CD14-positive monocyte (primary cell): Measurements from ENCODE around the gene IKZF4. TPM values are rescaled to one million over a fixed set of nuclear protein-coding genes. Genes with fewer than 3 reads are reported as not detected.
A peak's percentile ranks its signal among the peaks of the same experiment; 100 is the strongest.

Source experiments
- DNase-seq, 3 donors: peaks; one replicate each; pipeline ENCODE4 v3.0.0-alpha.2; 2011 to 2022
- H2AFZ ChIP-seq: 2 replicates; pipeline ENCODE4 v1.6.0; 2012; ENCODE audit warnings: mild to moderate bottlenecking, low read depth, low read length, inconsistent platforms; ENCODE audit not compliant: insufficient read depth, poor library complexity, severe bottlenecking
- H3K27ac ChIP-seq, 2 donors: 1 replicate in 1 of 2; 2 replicates in 1 of 2; pipeline ENCODE4 v1.5.1; 2012 to 2013; ENCODE audit warnings: low read length in 2 of 2, control low read depth in 1 of 2, inconsistent platforms in 1 of 2, low read depth in 1 of 2, mild to moderate bottlenecking in 1 of 2
- H3K27me3 ChIP-seq, 2 donors: one replicate each; pipeline versions ENCODE4 v1.6.0 to v1.6.1; 2011 to 2013; ENCODE audit warnings: low read length in 2 of 2; ENCODE audit not compliant: control insufficient read depth in 2 of 2, insufficient read depth in 2 of 2
- H3K36me3 ChIP-seq, 2 donors: replicated peaks in 1 of 2; 1 replicate in 1 of 2; 2 replicates in 1 of 2; pipeline versions ENCODE4 v1.5.1 to v1.6.1; 2012 to 2013; ENCODE audit warnings: low read length in 2 of 2, control low read depth in 1 of 2, inconsistent platforms in 1 of 2, mild to moderate bottlenecking in 1 of 2; ENCODE audit not compliant: insufficient read depth in 2 of 2, control insufficient read depth in 1 of 2
- H3K4me1 ChIP-seq, 2 donors: 1 replicate in 1 of 2; 2 replicates in 1 of 2; pipeline versions ENCODE4 v1.5.1 to v1.6.1; 2012 to 2013; ENCODE audit warnings: low read length in 2 of 2, control low read depth in 1 of 2, inconsistent platforms in 1 of 2, mild to moderate bottlenecking in 1 of 2, moderate library complexity in 1 of 2; ENCODE audit not compliant: insufficient read depth in 2 of 2, control insufficient read depth in 1 of 2
- H3K4me2 ChIP-seq: replicated peaks from 2 replicates; pipeline ENCODE3; 2012; ENCODE audit warnings: low read length, moderate library complexity, mild to moderate bottlenecking; ENCODE audit not compliant: poor library complexity, severe bottlenecking; ENCODE audit errors: extremely low read depth
- H3K4me3 ChIP-seq, 3 experiments: fragments of 200-600 bp in 1 of 3; sonication (generic) in 1 of 3; replicated peaks in 1 of 3; 1 replicate in 2 of 3; 2 replicates in 1 of 3; pipeline ENCODE4 v1.5.1; 2011 to 2013; ENCODE audit warnings: low read length in 3 of 3, mild to moderate bottlenecking in 3 of 3, control low read depth in 2 of 3, low read depth in 2 of 3, inconsistent platforms in 1 of 3, moderate library complexity in 1 of 3
- H3K79me2 ChIP-seq: 2 replicates; pipeline ENCODE4 v1.6.0; 2012; ENCODE audit warnings: mild to moderate bottlenecking, control low read depth, inconsistent platforms, low read length, moderate library complexity; ENCODE audit not compliant: insufficient read depth
- H3K9ac ChIP-seq: 2 replicates; pipeline ENCODE4 v1.6.0; 2017; ENCODE audit warnings: low read length, mild to moderate bottlenecking; ENCODE audit not compliant: insufficient read depth, poor library complexity, severe bottlenecking
- H3K9me3 ChIP-seq, 2 donors: replicated peaks in 1 of 2; 1 replicate in 1 of 2; 2 replicates in 1 of 2; pipeline versions ENCODE4 v1.5.1 to v1.6.1; 2012 to 2013; ENCODE audit warnings: low read length in 2 of 2, control low read depth in 1 of 2; ENCODE audit not compliant: control insufficient read depth in 1 of 2, insufficient read depth in 1 of 2
- H4K20me1 ChIP-seq: 2 replicates; pipeline ENCODE4 v1.6.0; 2012; ENCODE audit warnings: mild to moderate bottlenecking, low read length, control low read depth, moderate library complexity; ENCODE audit not compliant: insufficient read depth
- H3K27ac Mint-ChIP-seq, 7 donors: one replicate each; pipeline ENCODE4 v1.8.0; 2020; ENCODE audit warnings: mild to moderate bottlenecking in 7 of 7, mixed read lengths in 7 of 7, moderate library complexity in 6 of 7, inconsistent platforms in 2 of 7
- H3K27me3 Mint-ChIP-seq, 3 donors: one replicate each; pipeline ENCODE4 v1.8.0; 2021 to 2022; ENCODE audit warnings: low read depth in 3 of 3, mild to moderate bottlenecking in 3 of 3, mixed read lengths in 3 of 3, moderate library complexity in 3 of 3, inconsistent platforms in 1 of 3
- H3K36me3 Mint-ChIP-seq, 2 donors: one replicate each; pipeline ENCODE4 v1.8.0; 2020; ENCODE audit warnings: mixed read lengths in 2 of 2, inconsistent platforms in 1 of 2, mild to moderate bottlenecking in 1 of 2
- H3K4me1 Mint-ChIP-seq: one replicate; pipeline ENCODE4 v1.8.0; 2020; ENCODE audit warnings: mild to moderate bottlenecking, mixed read lengths
- H3K4me3 Mint-ChIP-seq, 2 donors: one replicate each; pipeline ENCODE4 v1.8.0; 2020; ENCODE audit warnings: mild to moderate bottlenecking in 2 of 2, mixed read lengths in 2 of 2, moderate library complexity in 1 of 2
- H3K9me3 Mint-ChIP-seq, 7 donors: one replicate each; pipeline ENCODE4 v1.8.0; 2020 to 2022; ENCODE audit warnings: mixed read lengths in 7 of 7, mild to moderate bottlenecking in 6 of 7, moderate library complexity in 6 of 7, inconsistent platforms in 2 of 7
- WGBS: methylation state at CpG from one replicate; pipeline ENCODE4 v1.1.5; 2013; ENCODE audit warnings: missing lambda C conversion rate; ENCODE audit not compliant: insufficient coverage; 5-methylcytosine and 5-hydroxymethylcytosine counted together
- intact Hi-C, 2 donors: fragments of 100-400 bp; cut with micrococcal nuclease; formaldehyde crosslinking; loops; one replicate each; pipeline versions ENCODE4 v1.15.0 to v1.15.1; 2023
- polyA plus RNA-seq, 3 donors: library from polyadenylated mRNA; depleted of rRNA in 1 of 3; unstranded in 2 of 3; stranded (reverse) in 1 of 3; fragments of 300-500 nt in 2 of 3; fragments of >200 nt in 1 of 3; fragmentation: Illumina TruSeq in 2 of 3; gene quantifications; 1 replicate in 2 of 3; 2 replicates in 1 of 3; pipeline ENCODE4 v1.2.3, GENCODE V29; 2012 to 2021
- TF ChIP-seq, protein P1 (sequence below): fragments of 200-600 bp; IDR thresholded peaks from one replicate; pipeline ENCODE4 v1.8.0; 2022; ENCODE audit warnings: antibody characterized with exemption, mild to moderate bottlenecking

The IKZF4 gene
- polyA plus RNA-seq, 3 donors, result 0.09 to 4.9 (median 1.3) TPM

- H3K27ac ChIP-seq, result no peak overlapping the region
- Mint-ChIP-seq H3K9me3 (peaks cover 0 to 2% (median 0%) of the 10 kb centered on the region in 7 donors), H3K27ac (no peak overlapping the region), H3K4me3 (no peak overlapping the region), H3K36me3 (peaks cover 31 to 37% of the 10 kb centered on the region in 2 donors), H3K4me1 (peaks cover 14% of the 10 kb centered on the region), H3K27me3 (no peaks in the 10 kb centered on the region)
- intact Hi-C loops, result loop anchor here (2.0 to 5.0 kb wide), 6 partner anchors 43 to 313 kb away; partner anchors contain the start of genes RPL41 (in 2 of the 2), SUOX (in 2 of the 2), ZC3H10 (in 2 of the 2) and CD63 (in 1 of the 2)
- H4K20me1 ChIP-seq, result peaks cover 17% of the 10 kb centered on the region
- no peaks in the 10 kb centered on the region for H3K27me3 ChIP-seq
- no peak overlapping the region for H3K4me2 ChIP-seq
- peaks cover 14 to 18% of the 10 kb centered on the region in 2 donors for H3K4me1 ChIP-seq
- peaks cover 17 to 26% of the 10 kb centered on the region in 2 donors for H3K36me3 ChIP-seq
- no CpG with 5 or more reads among the region's 1 CpG for WGBS
- H3K79me2 ChIP-seq, result peaks cover 19% of the 10 kb centered on the region
- no peak overlapping the region for H3K4me3 ChIP-seq
- H2AFZ ChIP-seq, result no peak overlapping the region
- DNase-seq, result no peak
- TF ChIP-seq, protein P1, sequence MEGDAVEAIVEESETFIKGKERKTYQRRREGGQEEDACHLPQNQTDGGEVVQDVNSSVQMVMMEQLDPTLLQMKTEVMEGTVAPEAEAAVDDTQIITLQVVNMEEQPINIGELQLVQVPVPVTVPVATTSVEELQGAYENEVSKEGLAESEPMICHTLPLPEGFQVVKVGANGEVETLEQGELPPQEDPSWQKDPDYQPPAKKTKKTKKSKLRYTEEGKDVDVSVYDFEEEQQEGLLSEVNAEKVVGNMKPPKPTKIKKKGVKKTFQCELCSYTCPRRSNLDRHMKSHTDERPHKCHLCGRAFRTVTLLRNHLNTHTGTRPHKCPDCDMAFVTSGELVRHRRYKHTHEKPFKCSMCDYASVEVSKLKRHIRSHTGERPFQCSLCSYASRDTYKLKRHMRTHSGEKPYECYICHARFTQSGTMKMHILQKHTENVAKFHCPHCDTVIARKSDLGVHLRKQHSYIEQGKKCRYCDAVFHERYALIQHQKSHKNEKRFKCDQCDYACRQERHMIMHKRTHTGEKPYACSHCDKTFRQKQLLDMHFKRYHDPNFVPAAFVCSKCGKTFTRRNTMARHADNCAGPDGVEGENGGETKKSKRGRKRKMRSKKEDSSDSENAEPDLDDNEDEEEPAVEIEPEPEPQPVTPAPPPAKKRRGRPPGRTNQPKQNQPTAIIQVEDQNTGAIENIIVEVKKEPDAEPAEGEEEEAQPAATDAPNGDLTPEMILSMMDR, result no peak
- no peak overlapping the region for H3K9ac ChIP-seq
- no peaks in the 10 kb centered on the region for H3K9me3 ChIP-seq
Observed at GRCh38 chr12:56040151-56040550, 19.3 kb downstream of the IKZF4 start.

GRCh38 chr12:56040963-56041551 lies 20.2 kb downstream of the IKZF4 start:
- Histone ChIP-seq H3K79me2 (peaks cover 19% of the 10 kb centered on the region), H3K27ac (peak overlapping the region; percentile 27 to 97), H3K9ac (peak overlapping the region; percentile 4), H3K27me3 (no peaks in the 10 kb centered on the region), H4K20me1 (peaks cover 17% of the 10 kb centered on the region), H2AFZ (peak overlapping the region; percentile 78), H3K4me3 (peak overlapping the region; percentile 20 to 95 (median 22)), H3K36me3 (peaks cover 18 to 31% of the 10 kb centered on the region in 2 donors), H3K9me3 (no peaks in the 10 kb centered on the region), H3K4me2 (peak overlapping the region; percentile 75), H3K4me1 (peaks cover 14 to 18% of the 10 kb centered on the region in 2 donors)
- Mint-ChIP-seq H3K4me1 (peaks cover 14% of the 10 kb centered on the region), H3K9me3 (peaks cover 0 to 2% (median 0%) of the 10 kb centered on the region in 7 donors), H3K36me3 (peaks cover 32 to 36% of the 10 kb centered on the region in 2 donors), H3K4me3 (peak overlapping the region; percentile 71 to 98), H3K27ac (peak overlapping the region; percentile 77 to 99 (median 95)), H3K27me3 (no peaks in the 10 kb centered on the region)
- TF ChIP-seq, protein P1, result no peak
- intact Hi-C loops, result loop anchor here (2.0 to 5.0 kb wide), 6 partner anchors 44 to 314 kb away; partner anchors contain the start of genes RPL41 (in 2 of the 2), SUOX (in 2 of the 2), ZC3H10 (in 2 of the 2) and CD63 (in 1 of the 2)
- no peak for DNase-seq
- WGBS, result 76% methylated on average over 5 of the region's 14 CpGs
